SK-N-MC (cell line): ENCODE results near the gene PPIAL4G.
"Not testable (repeated sequence)": the region's sequence is repeated elsewhere in the genome, so short reads cannot be mapped to it uniquely, and the experiment has no call there.

Experiments
- EZH2 ChIP-seq: fragments of 200-600 bp; sonication (generic); IDR thresholded peaks from one replicate; pipeline ENCODE4 v1.6.1; 2017; ENCODE audit warnings: antibody characterized with exemption
- FOXP2 ChIP-seq: optimal IDR thresholded peaks from 2 replicates; pipeline ENCODE3; 2011; ENCODE audit warnings: mild to moderate bottlenecking, moderate library complexity; ENCODE audit not compliant: insufficient read depth; ENCODE audit errors: extremely low read length, control extremely low read depth
- POLR2AphosphoS5 ChIP-seq: IDR thresholded peaks from 2 replicates; pipeline ENCODE4 v1.6.1; 2012; ENCODE audit warnings: mild to moderate bottlenecking, low read depth, low read length, borderline replicate concordance

GRCh38 chr1:148481134-148481533 lies 2.0 kb downstream of the PPIAL4G start:
- not testable (repeated sequence) for TF ChIP-seq POLR2AphosphoS5, EZH2, FOXP2
